Fibroblast of skin of left quadriceps (primary cell): ENCODE results near the gene PDE6D.

Experiments used
- DNase-seq, 2 experiments: peaks; one replicate each; pipeline ENCODE4 v3.0.0-alpha.2; 2013; ENCODE audit warnings: low read depth in 2 of 2

PDE6D gene

DNA sequence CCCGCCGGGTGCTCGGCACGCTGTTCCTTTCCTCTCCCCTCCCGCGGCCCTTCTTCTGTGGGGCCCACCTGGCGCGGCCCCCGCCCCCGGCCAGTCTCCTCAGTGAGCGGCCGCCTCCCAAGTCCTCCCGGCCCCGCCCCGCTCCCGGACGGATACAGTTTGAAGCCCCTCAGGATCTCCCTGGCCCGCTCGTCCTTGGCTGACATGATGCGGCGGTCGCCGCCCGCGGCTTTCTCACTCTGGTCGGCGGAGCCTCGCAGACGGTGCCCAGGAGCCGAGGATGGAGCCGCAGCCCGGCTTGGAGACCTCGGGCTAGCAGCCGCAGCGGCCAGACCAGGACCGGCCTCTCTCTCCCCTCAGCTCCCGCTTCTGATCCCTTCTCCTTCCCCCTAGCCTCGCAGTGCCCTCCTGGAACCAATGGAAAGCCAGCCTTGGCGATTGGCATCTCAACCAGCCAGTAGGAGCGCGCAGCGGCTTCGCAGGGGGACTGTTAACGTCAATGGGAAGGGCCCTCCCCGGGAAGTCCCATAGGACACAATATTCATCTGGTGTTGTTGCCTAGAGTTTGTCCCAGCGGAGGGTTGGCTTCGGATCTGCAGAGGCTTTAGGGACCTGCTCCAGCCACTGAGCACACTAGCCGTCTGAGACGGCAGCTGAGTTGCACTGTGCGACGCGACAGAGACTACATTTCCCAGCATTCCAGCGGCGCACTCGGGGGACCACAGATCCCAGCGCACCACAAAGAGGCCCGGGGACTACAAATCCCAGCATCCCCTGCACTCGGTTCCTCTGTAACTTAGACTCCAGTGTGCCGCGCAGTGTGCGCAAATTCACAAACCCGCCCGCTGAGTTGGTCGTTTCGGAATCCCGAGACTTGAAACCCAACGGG, at the start of gene PDE6D:
Gene PDE6D (minus strand): TSS at position 374 of the 889 bp plus-strand sequence. CDS start 168 bp downstream, at position 206.
- peak; percentile 98 to 99 for DNase-seq

DNA sequence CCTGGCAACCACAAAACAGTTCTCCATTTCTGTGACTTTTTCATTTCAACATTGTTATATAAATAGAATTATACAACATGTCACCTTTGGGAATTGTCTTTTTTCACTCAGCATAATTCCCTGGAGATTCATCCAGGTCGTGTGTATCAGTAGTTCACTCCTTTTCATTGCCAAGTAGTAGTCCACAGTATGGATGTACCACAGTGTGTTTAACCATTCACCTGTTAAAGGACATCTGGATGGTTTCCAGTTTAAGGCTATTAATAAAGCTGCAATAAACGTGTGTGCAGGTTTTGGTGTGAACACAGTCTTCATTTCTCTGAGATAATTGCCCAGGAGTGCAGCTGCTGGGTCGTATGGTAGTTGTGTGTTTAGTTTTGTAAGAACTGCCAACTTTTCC, 40.8 kb upstream of the PDE6D start:
- no peak for DNase-seq

DNA sequence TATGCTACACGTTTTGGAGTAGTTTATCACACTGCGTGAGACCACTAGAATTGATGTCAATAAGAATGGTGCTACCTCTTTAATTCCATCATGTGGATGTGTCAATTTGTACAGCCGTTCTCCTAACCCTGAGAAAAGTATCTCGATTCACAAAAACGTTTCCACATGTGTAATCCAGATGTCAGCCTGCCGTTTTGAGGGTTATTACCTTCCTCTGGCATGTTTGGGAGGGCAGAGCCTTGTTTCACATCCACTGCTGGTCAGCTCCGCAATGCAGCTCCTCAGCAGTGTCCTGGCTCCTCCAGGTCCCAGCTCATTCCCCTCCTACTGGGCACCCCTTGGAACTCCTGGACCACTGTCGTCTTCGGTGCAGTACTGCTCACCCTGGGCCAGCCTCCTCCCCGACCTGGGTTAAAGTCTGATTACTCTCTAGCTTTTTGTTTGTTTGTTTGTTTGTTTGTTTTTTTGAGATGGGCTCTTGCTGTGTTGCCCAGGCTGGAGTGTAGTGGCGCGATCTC, 39.8 kb upstream of the PDE6D start:
- DNase-seq: no peak

DNA sequence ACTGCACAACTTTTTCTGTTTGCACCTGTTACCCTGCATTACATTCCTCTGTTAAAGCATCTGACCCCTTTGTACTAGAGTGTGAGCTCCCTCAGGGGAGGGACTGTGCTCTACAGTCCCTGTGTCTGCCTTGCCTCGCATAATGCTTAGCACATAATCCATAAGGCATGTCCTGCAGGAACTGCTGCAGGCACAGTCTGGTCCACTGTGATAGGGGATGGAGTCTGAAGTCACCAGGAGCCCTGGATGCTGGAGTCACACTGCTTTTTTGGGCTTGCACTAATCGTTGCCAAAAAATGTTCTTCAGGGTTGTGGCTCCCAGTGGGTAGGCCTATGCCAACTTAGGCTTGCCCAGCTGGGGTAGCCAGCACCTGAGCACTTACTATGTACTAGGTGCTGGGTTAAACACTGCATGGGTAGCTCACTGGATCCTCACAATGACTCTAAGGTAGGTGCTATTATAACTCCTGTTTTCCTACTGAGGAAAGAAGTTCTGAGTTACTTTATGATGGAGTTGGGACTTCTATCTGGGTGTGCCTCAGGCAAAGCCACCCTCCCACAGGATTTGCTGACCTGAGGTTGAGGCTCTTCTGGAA, 38.5 kb upstream of the PDE6D start:
- no peak for DNase-seq

DNA sequence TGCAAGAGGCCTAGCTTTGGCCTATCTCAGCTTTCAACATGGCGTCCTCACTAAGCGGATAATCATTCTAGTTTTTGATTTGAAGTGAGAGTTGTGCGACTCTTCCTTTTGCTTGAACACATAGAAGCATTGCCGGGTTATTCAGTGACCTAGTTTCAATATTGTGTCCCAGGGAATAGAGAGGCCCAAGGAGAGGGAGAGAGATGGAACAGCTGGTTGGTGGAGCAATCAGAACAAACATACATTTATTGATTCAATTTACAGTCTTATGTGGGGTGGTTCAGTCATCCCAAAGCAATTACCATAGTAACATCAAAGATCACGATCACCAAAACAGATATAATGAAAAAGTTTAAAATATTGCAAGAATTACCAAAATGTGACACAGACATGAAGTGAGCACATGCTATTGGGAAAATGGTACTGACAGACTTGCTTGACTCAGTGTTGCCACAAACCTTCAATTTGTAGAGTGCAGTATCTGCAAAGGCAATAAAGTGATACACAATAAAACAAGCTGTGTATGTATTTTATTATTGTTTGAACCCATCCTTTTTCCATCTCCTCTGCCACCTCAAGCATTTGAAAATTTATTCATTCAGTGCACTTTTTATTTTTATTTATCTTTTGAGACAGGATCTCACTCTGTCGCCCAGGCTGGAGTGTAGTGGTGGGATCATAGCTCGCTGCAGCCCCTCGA, 35.4 kb upstream of the PDE6D start:
- DNase-seq: no peak

DNA sequence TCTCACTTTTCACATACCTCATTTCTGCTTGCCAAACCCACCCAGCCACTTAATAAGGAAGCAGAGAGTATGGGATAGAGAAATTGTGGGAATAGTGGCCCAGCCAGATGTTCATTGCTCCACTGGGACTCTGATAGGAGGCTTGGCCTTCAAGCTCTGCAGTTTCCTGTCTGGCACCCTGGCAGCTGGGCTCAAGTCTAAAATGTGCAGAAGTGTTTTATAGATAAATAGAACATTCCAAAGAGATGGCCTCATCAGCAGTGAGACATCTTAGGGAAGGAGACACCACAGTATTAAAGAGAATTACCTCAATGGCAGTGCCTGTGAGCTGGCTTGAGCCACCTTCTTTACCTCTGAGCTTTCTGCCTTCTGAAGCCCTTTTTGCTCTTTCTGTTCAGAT, 29.8 kb upstream of the PDE6D start:
- DNase-seq: peak; percentile 39 to 47

DNA sequence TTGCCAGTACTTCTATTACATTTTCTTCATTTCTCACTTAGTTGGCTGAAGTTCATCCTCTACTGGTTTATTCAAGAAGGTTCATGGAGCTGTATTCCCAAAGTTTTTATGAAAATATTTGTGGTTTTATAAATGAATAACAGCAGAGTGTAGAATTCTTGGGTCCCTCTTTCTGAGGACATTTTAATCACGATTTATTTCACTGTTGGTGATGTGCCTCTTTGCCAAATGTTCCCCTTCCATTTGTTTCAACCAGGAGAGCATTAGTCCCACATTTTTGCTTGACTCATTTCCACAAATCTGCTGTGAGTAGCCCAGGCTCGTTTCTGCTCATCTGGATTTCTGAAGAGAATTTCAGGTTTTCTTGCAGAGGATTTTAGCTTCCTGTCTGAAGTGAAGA, 25.9 kb upstream of the PDE6D start:
- peak; percentile 34 to 53 for DNase-seq

DNA sequence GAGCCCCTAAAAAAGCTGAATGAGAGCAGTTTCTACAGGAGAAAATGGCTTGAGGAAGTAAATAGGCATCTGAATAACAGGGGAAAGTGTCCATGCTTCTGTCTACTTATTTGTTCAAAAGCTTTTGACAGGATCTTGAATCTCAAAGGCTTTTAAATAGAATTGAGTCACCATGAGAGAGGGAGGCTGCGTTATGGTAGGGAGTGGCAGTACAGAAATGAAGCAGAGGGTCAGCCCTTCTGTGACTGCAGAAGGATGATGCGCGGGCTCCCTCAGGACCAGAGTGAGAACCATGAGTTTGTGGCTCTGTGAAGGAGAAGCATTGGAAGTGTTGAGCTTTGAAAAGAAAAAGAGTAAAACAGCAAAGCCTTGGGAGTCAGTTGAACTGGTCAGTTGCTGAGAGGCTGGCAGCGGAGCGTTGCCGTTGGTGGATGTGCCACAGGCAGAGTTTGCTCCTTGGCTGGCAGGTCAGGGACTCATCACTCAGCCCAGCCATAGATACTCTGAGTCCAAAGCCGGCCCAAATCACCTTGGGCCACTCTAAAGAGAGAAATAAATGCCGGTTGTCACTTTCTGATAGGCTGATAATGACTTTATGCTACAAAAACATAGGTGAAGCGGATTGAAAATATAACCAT, 22.5 kb upstream of the PDE6D start:
- no peak for DNase-seq

DNA sequence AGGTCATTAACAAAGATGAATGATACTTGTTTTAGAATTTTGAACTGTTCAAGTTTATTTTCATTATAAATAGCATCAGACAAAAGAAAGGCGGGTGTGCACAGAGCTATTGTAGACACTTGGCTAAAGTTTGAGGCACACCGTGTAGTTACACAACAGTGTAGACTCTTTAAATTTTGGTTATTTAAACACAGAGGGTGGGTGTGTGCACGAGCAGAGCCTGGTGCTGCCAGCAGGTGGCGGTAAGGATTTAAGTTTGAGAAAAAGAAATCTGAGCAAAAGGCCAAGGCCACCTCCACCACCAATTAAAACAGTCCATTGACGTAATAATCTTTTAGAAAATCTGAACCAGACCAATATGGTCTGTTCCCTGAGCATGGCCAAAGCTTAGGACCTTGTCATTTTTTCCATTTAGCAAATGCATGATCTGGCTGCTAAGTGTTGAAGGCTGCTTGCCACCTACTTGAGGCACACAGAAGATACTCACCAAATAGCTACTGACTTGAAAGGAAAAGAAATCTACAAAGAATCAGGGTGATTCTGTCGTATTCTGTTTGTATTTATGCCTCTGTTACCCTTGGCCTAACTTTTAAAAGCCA, 19.5 kb upstream of the PDE6D start:
- no peak for DNase-seq

DNA sequence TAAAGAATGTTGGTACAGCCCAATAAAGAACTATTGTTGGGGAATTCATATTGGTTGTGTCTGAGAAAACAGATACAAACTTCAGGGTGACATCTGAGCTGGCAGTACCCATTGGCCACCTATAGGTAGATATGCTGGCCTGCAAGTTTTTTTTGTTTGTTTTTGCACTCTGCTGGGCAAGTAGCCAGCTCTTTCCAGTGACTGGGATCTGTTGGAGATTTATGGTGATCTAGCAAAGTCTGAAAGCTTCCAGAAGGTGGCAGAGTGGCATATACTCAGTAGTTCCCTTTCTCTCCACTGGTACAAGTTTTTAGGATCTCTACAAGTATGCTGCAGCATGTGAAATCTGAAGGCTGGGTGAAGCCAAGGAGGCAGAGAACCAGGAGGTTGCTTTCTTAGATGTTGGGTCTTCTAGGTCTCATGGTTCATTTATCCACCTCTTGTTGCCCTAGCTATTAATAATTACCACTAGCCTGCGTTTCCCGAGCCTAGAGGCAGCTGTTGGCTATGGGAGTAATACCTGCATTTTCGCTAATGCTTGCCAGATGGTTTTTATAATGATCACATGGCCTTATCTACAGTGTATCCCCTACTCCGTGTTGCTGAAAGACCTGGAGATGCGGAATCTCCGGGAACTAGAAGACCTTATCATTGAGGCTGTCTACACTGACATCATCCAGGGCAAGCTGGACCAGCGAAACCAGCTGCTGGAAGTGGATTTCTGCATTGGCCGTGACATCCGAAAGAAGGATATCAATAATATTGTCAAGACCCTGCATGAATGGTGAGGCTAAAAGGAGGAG, 14.6 kb upstream of the PDE6D start:
- peak; percentile 13 to 19 for DNase-seq

DNA sequence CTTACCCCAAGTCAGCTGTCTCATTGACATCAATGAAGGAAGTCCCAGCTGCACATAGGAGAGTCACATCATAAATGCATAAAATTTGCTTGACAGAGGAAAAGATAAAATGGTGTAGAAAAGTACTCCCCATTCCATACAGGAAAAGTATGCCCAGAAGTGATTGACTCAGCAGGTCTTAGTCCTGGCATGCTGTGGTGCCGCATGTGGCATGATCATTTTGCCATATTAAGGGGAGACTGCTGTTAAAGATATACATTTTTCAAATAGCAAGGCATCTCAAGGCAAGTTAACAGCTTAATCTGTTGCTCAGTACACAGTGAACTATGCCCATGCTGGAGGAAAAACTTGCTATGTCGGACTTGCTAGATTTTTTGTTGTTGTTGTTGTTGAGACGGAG, 13.3 kb upstream of the PDE6D start:
- DNase-seq: no peak

DNA sequence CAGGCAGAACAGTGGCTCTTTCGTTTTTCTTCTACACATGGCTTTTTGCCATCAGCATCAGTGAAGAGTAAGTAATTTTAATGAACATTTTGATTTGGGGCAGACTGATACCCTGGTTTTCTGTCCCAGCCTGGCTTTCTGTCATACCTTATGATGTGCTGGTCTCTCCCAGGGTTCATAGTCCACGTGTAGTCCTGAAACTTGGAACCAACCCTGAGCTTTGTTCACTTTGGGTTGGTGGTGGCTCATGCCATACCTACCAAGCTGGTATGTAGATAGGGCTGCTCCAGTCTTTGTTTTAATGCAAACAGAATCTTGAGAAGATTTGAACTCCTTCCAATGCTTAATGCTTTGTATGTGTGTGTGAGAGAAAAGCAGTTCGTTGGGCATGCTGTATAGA, 10.0 kb upstream of the PDE6D start:
- DNase-seq: no peak

DNA sequence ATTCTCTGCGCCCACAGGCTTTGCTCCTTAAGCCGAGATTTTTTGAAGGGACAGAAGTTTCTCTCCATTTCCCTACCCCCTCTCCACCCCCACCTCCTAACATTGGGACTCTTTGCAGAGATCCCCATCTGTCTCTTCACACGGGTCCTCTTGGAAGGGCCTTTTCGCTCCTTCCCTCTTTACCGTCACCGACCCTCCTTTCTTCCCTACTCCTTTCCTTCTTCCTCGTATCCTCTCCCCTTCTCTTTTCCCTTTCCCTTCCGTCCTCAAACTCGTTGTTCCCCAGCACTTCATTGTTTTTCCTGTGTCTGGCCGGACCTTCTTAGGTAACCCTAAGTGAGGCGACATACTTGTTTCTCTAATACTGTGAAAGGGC, 5.8 kb upstream of the PDE6D start:
- DNase-seq: no peak

DNA sequence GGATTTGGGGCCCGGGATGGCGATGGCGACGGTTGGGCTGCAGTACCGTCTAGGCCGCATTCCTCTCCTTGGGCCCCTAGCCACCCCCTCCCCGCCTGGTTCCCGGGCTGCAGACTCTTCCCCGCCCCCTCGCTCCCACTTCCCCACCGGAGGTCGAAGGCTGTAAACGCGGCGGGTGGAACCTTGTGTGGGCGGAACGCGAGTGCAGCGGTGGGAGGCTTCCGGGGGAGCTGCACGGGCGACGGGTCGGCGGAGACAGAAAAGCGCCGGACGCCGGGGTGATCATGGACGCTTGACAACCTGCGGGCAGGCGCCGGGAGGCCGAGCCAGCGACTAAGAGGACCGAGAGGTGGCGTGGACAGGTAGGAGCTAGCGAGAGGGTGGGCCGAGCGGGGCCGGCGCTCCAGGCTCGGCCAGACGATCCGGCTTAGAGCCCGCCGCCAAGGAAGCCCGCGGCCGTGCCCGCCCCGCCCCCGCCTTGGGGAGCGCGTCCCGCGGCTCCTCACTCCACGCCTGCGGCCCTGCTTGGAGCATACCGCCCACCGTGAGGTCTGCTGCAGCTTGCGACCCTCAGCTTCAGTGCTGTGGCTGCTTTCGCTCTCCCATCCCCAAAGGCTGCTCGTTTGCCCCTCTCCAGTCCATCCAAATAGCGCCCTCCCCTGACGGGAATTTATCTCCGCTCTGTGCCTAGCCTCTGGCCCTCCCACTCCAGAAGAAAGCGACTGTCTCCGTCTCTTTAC, 5.3 kb upstream of the PDE6D start, which contains the start of gene COPS7B:
Gene COPS7B (plus strand): TSS at position 269 of the 740 bp plus-strand sequence. CDS start 2,126 bp downstream, outside the sequence.
- DNase-seq: peak; percentile 62 to 63

DNA sequence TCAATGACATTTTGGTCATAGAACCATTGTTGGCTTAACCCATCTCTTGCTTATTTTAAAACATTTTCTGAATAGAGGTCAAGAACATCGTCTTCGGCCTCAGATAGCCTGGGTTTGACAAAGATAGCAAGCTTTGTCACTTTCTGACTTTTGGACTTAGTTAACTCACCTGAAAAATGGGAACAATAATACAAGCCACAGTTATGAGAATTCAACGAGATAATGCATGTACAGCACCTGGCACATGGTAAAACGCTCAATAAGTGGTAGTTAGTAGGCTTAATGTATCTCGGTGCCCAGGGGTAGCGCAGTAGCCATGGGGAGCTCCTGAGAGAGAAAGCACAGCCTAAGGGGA, 4.7 kb upstream of the PDE6D start:
- no peak for DNase-seq

DNA sequence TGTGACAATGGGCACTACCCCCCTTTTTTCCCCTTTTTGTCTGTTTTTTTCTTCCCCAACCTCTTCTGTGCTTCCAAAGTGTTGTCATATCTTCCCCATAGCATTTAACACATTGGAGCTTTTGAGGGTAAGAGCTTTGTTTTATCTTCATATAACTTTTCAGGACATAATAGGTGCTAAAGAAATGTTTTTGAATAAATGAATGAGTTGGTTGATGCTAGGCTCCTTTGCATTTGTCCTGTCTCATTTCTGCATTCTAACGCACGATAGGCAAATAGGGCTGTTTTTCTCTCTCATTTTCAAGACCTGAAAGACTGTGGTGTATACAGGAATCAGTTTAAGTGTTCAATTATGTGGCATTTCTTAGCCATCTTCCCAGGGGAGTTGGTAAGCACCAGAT, 4.3 kb upstream of the PDE6D start:
- DNase-seq: no peak

DNA sequence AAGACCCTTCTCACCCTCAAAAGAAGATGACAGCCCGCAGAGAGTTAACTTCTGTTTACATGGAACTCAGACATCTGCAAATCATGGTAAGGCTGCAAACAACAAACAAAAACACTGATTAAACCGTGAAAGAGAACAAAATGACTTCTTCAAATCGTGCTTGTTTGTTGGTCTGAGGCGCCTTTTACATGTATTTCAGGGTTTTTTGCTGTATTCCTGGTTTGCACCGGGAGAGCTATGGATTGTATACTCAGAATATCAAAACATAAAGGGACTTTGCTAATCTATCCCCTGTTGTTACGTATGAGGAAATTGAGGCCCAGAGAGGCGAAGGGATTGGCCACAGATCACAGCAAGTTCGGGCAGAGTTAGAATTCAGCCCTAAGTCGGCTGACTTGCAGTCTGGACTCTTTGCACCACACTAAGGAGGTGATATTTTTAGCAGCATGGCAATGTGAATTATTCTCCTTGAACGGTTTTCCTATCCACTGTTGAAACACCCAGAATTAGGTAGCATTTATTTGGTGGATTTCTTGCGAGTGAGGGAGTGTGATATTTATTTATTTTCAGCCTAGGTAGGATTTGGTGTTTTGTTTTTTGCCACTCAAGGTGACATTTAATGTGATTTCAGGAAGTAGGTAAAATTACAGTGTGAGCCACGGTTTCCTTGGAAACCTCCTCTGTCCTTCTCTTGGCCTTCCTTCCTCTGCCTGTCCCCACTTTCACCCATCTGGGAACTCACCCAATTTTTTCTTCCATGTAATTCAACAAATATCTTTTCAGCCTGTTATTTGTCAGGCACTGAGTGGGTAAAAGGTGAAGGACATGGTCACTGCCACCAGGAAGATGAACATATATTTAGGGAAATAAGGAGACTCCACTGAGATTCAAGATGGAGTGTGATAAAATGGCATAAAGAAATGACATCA, 980 bp upstream of the PDE6D start:
- no peak for DNase-seq

DNA sequence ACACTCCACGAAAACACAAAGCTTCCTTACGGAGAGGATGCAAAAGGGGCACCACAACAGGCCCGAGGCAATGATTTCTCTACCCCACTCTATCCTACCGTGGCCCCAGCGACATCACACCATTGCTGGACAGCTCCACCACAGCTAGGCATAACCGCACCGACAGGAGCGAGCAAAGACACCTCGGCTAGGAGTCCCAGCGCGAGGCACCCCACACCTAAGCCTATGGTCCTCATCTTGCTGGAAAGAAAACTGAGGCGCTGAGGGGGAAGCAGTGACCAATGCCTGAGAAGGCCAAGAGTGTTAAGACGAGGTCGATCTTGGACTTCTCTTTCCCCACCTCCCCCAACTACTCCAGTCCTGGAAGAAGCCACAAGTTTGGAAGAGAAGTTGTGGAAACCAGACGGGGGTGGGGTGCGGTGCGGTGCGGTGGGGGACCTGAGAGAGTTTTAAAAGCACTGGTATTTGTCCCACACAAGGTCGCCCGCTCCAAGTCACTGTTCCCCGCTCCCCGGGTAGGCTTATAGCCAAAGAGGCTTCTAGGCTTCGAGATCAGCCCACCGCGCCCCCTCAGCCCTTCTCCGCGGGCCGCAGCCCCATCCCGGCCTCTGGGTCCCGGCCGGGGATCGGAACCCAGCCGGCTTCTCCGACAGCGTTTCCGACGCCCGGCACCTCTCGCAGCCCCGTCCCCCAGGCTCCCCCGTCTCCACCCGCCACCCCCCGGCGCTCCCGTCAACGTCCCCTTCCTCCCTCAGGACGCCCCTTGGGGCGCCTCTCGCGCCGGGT, 766 bp downstream of the PDE6D start:
- DNase-seq: no peak
